Vagina (tissue), 2 donors: ENCODE measurements around the gene CD177. TPM values are rescaled to one million over a fixed set of nuclear protein-coding genes. Genes with fewer than 3 reads are reported as not detected.
A peak's percentile ranks its signal among the peaks of the same experiment; 100 is the strongest.
"Not testable (repeated sequence)": the region's sequence is repeated elsewhere in the genome, so short reads cannot be mapped to it uniquely, and the experiment has no call there.

Source experiments
- DNase-seq, 2 donors: peaks; one replicate each; pipeline ENCODE4 v3.0.0-alpha.2; 2017; ENCODE audit errors: extremely low spot score in 2 of 2
- H3K27ac ChIP-seq: fragments of 200-600 bp; sonication (generic); one replicate; pipeline ENCODE4 v1.5.1; 2019
- H3K27me3 ChIP-seq: fragments of 200-600 bp; sonication (generic); one replicate; pipeline ENCODE4 v1.5.1; 2019
- H3K36me3 ChIP-seq, 2 donors: fragments of 200-600 bp; sonication (generic); one replicate each; pipeline ENCODE4 v1.5.1; 2017 to 2019
- H3K4me1 ChIP-seq: fragments of 200-600 bp; sonication (generic); one replicate; pipeline ENCODE4 v1.5.1; 2019
- H3K4me3 ChIP-seq, 2 donors: fragments of 200-600 bp; sonication (generic); 1 replicate in 1 of 2; 2 replicates in 1 of 2; pipeline ENCODE4 v1.5.1; 2016 to 2019
- H3K9me3 ChIP-seq: fragments of 200-600 bp; sonication (generic); one replicate; pipeline ENCODE4 v1.5.1; 2019
- POLR2A ChIP-seq, 2 donors: fragments of 450-650 bp; IDR thresholded peaks; one replicate each; pipeline ENCODE4 v1.6.1; 2017; ENCODE audit warnings: antibody characterized with exemption in 2 of 2, mild to moderate bottlenecking in 2 of 2, moderate library complexity in 2 of 2
- POLR2AphosphoS5 ChIP-seq, 2 donors: sonication (generic); formaldehyde crosslinking; IDR thresholded peaks; one replicate each; pipeline ENCODE4 v1.9.0; 2017; ENCODE audit warnings: antibody characterized with exemption in 2 of 2, mild to moderate bottlenecking in 2 of 2, low read depth in 1 of 2; ENCODE audit not compliant: insufficient read depth in 1 of 2
- intact Hi-C: fragments of 100-400 bp; cut with DNase I; formaldehyde crosslinking; loops from one replicate; pipeline ENCODE4 v1.15.1; 2023
- total RNA-seq: library from RNA; depleted of rRNA; stranded (reverse); fragments of >200 nt; gene quantifications from one replicate; pipeline ENCODE4 v1.2.3, GENCODE V29; 2016
- TF ChIP-seq, protein P1 (sequence below), 3 experiments: fragments of 450-650 bp in 2 of 3; fragments of 200-600 bp in 1 of 3; sonication (generic) in 1 of 3; IDR thresholded peaks; one replicate each; pipeline ENCODE4 v1.5.1; 2017 to 2019; ENCODE audit warnings: antibody characterized with exemption in 3 of 3, mild to moderate bottlenecking in 2 of 3, moderate library complexity in 2 of 3

The CD177 gene
- total RNA-seq, 1 donor from 2014 or later = not detected

DNA sequence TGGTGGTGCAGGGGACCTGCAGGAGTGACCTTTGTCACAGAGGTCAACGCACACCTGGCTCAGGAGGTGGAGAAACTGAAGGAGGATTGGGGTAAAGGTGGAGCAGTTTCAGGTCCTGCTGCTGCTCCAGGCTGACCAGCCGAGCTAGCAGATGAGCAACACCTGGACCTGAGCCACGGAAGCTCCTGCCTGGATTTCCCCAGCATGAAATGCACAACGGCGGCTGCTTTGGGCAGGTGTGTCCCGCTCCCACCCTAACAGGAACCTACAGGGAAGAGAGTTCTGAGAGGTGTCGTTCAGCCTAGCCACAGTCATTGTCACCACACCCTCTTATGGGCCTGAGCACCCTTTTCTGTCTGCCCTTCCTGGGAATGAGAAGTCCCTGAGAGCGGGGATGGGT, 15.7 kb upstream of the CD177 start:
- no peak for DNase-seq
- intact Hi-C loops = no loop called here
- Histone ChIP-seq H3K9me3 (no peaks in the 10 kb centered on the region), H3K4me1 (no peaks in the 10 kb centered on the region), H3K4me3 (no peak overlapping the region), H3K27ac (no peak overlapping the region), H3K36me3 (no peaks in the 10 kb centered on the region), H3K27me3 (no peaks in the 10 kb centered on the region)
- TF ChIP-seq, protein P1, sequence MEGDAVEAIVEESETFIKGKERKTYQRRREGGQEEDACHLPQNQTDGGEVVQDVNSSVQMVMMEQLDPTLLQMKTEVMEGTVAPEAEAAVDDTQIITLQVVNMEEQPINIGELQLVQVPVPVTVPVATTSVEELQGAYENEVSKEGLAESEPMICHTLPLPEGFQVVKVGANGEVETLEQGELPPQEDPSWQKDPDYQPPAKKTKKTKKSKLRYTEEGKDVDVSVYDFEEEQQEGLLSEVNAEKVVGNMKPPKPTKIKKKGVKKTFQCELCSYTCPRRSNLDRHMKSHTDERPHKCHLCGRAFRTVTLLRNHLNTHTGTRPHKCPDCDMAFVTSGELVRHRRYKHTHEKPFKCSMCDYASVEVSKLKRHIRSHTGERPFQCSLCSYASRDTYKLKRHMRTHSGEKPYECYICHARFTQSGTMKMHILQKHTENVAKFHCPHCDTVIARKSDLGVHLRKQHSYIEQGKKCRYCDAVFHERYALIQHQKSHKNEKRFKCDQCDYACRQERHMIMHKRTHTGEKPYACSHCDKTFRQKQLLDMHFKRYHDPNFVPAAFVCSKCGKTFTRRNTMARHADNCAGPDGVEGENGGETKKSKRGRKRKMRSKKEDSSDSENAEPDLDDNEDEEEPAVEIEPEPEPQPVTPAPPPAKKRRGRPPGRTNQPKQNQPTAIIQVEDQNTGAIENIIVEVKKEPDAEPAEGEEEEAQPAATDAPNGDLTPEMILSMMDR (IDR thresholded peaks at IDR 0.05) = no peak
- TF ChIP-seq POLR2A (IDR thresholded peaks at IDR 0.05) (no peak), POLR2AphosphoS5 (IDR thresholded peaks at IDR 0.05; ENCODE audit: insufficient read depth in 1 of 2, low read depth in 1 of 2) (no peak)

- no peak for DNase-seq
- no peaks in the 10 kb centered on the region for H3K36me3 ChIP-seq
- no peak overlapping the region for H3K4me3 ChIP-seq
- H3K9me3 ChIP-seq = no peaks in the 10 kb centered on the region
- no peaks in the 10 kb centered on the region for H3K27me3 ChIP-seq
- no peak overlapping the region for H3K27ac ChIP-seq
- no peaks in the 10 kb centered on the region for H3K4me1 ChIP-seq
- TF ChIP-seq POLR2A (IDR thresholded peaks at IDR 0.05) = no peak
- no peak for TF ChIP-seq POLR2AphosphoS5 (IDR thresholded peaks at IDR 0.05; ENCODE audit: insufficient read depth in 1 of 2, low read depth in 1 of 2)
- TF ChIP-seq, protein P1 (IDR thresholded peaks at IDR 0.05) = no peak
- intact Hi-C loops = no loop called here
Observed at GRCh38 chr19:43338530-43338929, 15.0 kb upstream of the CD177 start.

GRCh38 chr19:43339243-43339930, 14.1 kb upstream of the CD177 start:
- intact Hi-C loops = not testable (repeated sequence)

DNA sequence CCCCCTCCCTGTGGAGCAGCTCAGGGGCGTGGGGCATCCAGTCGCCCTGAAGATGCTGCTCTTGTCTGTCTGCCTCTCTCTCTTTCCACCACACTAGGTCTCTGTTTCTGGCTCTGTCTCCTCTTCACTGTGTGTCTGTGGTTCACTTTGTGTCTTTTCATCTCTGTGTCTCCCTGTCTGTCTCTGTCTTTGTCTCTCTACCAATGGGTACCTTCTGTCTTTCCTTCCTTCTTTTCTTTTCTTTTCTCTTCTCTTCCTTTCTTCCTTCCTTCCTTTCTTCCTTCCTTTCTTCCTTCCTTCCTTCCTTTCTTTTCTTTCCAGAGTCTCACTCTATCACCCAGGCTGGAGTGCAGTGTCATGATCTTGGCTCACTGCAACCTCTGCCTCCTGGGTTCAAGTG, 13.4 kb upstream of the CD177 start:
- intact Hi-C loops, H3K4me3 ChIP-seq, DNase-seq, H3K27me3 ChIP-seq, H3K27ac ChIP-seq, H3K4me1 ChIP-seq, H3K36me3 ChIP-seq, H3K9me3 ChIP-seq: not testable (repeated sequence)

More at GRCh38 chr19:43339243-43339930, 14.1 kb upstream of the CD177 start:
- not testable (repeated sequence) for H3K36me3 ChIP-seq, H3K9me3 ChIP-seq, H3K4me1 ChIP-seq, DNase-seq, H3K27ac ChIP-seq, H3K4me3 ChIP-seq, H3K27me3 ChIP-seq

DNA sequence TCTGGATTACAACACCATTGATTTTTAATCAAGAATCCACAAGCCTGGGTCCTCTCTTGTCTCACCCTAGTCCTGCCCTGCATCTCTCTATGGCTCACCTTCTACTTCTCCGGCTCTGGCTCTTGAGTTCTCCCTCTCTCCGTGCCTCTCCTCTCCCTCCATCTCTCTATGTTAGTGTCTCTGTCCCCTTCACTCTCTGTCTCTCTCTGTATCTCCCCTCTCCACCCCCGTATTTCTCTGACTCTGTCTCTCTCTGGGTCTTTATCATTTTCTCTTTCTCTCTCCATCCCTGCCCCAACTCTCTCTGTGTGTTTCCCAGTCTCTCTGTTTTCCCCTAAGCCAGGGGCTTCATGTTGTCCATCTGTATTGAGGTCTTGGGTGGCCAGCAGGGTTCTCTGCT, 12.4 kb upstream of the CD177 start:
- H3K4me3 ChIP-seq, H3K27me3 ChIP-seq, DNase-seq, H3K9me3 ChIP-seq, H3K4me1 ChIP-seq, H3K36me3 ChIP-seq, H3K27ac ChIP-seq, intact Hi-C loops: not testable (repeated sequence)

- H3K9me3 ChIP-seq, H3K27me3 ChIP-seq, H3K4me1 ChIP-seq, DNase-seq, H3K4me3 ChIP-seq, H3K36me3 ChIP-seq, H3K27ac ChIP-seq, intact Hi-C loops: not testable (repeated sequence)
Observed at GRCh38 chr19:43342104-43342503, 11.4 kb upstream of the CD177 start.

DNA sequence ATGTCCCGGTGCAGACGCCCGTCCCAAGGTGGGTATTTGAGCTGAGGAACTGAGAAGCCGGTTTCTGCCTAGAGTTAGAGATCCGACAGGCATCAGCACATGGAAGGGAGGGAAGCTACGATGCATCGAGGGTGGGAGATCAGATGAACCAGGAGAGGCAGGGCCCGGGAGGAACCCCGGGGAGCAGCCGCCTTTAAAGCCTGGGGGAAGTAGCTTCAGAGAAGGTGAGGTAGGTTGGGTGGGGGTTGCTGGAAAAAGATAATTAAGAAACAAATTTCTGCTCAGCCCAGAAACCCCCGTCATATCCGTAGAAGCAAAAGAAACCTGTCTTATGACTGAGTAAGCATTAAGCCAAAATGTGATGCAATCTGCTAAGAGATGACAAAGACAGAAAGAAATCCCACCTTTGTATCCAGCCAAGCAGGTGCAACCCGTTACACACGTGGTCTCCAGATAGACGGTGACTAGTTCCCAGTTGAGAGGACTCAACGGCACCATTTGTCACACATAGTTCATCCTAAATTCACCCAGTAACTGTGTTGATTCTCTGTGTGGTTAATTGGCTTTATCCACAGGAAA, 9.1 kb upstream of the CD177 start:
- DNase-seq, H3K27me3 ChIP-seq, H3K36me3 ChIP-seq, H3K4me3 ChIP-seq, H3K27ac ChIP-seq, H3K9me3 ChIP-seq, H3K4me1 ChIP-seq, intact Hi-C loops: not testable (repeated sequence)
- TF ChIP-seq POLR2AphosphoS5 (IDR thresholded peaks at IDR 0.05; ENCODE audit: insufficient read depth in 1 of 2, low read depth in 1 of 2) = peak in 1 of 2 donors; percentile 8

GRCh38 chr19:43349813-43350212, 3.7 kb upstream of the CD177 start:
- H3K36me3 ChIP-seq, intact Hi-C loops, H3K4me3 ChIP-seq, H3K27ac ChIP-seq, H3K4me1 ChIP-seq, H3K27me3 ChIP-seq, DNase-seq, H3K9me3 ChIP-seq: not testable (repeated sequence)
